HCT116 (cell line): ENCODE measurements around the gene LBR. TPM values are rescaled to one million over a fixed set of nuclear protein-coding genes. Genes with fewer than 3 reads are reported as not detected.

Experiments used
- ATAC-seq: fragments of 200-7000 bp; cut with Tn5 transposase; 2 replicates; pipeline ENCODE4 v1.9.1; 2020; ENCODE audit warnings: mild to moderate bottlenecking, moderate library complexity
- BruUV-seq: library from RNA; stranded (reverse); fragments of 400-500 nt; replicated peaks from 2 replicates; lab custom pipeline; 2021; lab: Mats Ljungman, UMichigan
- CTCF ChIA-PET: fragments of 300-600 bp; sonication (Branson Sonifier 250); formaldehyde crosslinking; loops from one replicate; lab custom pipeline; 2021; ENCODE audit warnings: antibody characterized with exemption; lab: Charles Lee
- POLR2A ChIA-PET: fragments of 300-600, 350-600 bp; sonication (Branson Sonifier 250); formaldehyde crosslinking; loops from one replicate; lab custom pipeline; 2021; ENCODE audit warnings: antibody characterized with exemption; lab: Charles Lee
- RAD21 ChIA-PET, 2 experiments: fragments of 300-600 bp; sonication (Branson Sonifier 250); formaldehyde crosslinking; loops; one replicate each; lab custom pipeline; 2023; ENCODE audit warnings: low total read pairs in 2 of 2; ENCODE audit not compliant: uncharacterized antibody in 2 of 2, unreplicated experiment in 2 of 2, low non-redundant PET in 1 of 2; lab: Charles Lee
- DNase-seq: peaks from one replicate; pipeline ENCODE4 v3.0.0-alpha.2; 2010; ENCODE audit warnings: low read depth, low spot score
- H2AFZ ChIP-seq: fragments of 200-600 bp; shearing (Covaris generic), sonication (generic); 2 replicates; pipeline ENCODE4 v1.6.1; 2017; ENCODE audit warnings: low read depth, mixed run types, mixed read lengths, antibody characterized with exemption, low read length; ENCODE audit not compliant: poor library complexity, severe bottlenecking
- H3K27ac ChIP-seq: 2 replicates; pipeline ENCODE4 v1.5.1; 2012; ENCODE audit warnings: low read depth, low read length
- H3K27me3 ChIP-seq: fragments of 200-600 bp; sonication (generic); 2 replicates; pipeline ENCODE4 v1.6.1; 2016; ENCODE audit warnings: mixed run types, low read length, mixed read lengths; ENCODE audit not compliant: insufficient read depth
- H3K36me3 ChIP-seq, 2 experiments: fragments of 200-500 bp in 1 of 2; fragments of 200-600 bp in 1 of 2; sonication (Bioruptor generic) in 1 of 2; sonication (generic) in 1 of 2; 2 replicates each; pipeline versions ENCODE4 v1.5.1 to v1.6.1; 2014 to 2016; ENCODE audit warnings: low read length in 2 of 2, inconsistent platforms in 1 of 2, mixed read lengths in 1 of 2, mixed run types in 1 of 2; ENCODE audit not compliant: insufficient read depth in 2 of 2, control insufficient read depth in 1 of 2
- H3K4me1 ChIP-seq, 2 experiments: fragments of 200-600 bp in 1 of 2; sonication (generic) in 1 of 2; 2 replicates each; pipeline versions ENCODE4 v1.5.1 to v1.6.1; 2012 to 2017; ENCODE audit warnings: low read length in 2 of 2, inconsistent platforms in 1 of 2, mild to moderate bottlenecking in 1 of 2, mixed read lengths in 1 of 2, mixed run types in 1 of 2, moderate library complexity in 1 of 2; ENCODE audit not compliant: insufficient read depth in 2 of 2, control insufficient read depth in 1 of 2
- H3K4me2 ChIP-seq: fragments of 200-600 bp; sonication (generic); 2 replicates; pipeline ENCODE4 v1.6.1; 2017; ENCODE audit warnings: mixed run types, low read length, mixed read lengths
- H3K4me3 ChIP-seq, 2 experiments: fragments of 200-600 bp in 1 of 2; sonication (generic) in 1 of 2; replicated peaks in 1 of 2; 2 replicates each; pipeline ENCODE4 v1.5.1; 2011 to 2016; ENCODE audit warnings: low read length in 2 of 2, control low read depth in 1 of 2, low read depth in 1 of 2, mild to moderate bottlenecking in 1 of 2, mixed read lengths in 1 of 2, mixed run types in 1 of 2
- H3K79me2 ChIP-seq: fragments of 200-600 bp; sonication (generic); 2 replicates; pipeline ENCODE4 v1.6.1; 2017; ENCODE audit warnings: mild to moderate bottlenecking, mixed run types, low read length, moderate library complexity, mixed read lengths; ENCODE audit not compliant: insufficient read depth
- H3K9ac ChIP-seq: fragments of 200-600 bp; sonication (generic); 2 replicates; pipeline ENCODE4 v1.6.1; 2016; ENCODE audit warnings: low read length, mixed read lengths
- H3K9me2 ChIP-seq: fragments of 200-600 bp; sonication (generic), shearing (Covaris generic); 2 replicates; pipeline ENCODE4 v1.6.1; 2017; ENCODE audit warnings: mixed run types, mild to moderate bottlenecking, moderate library complexity; ENCODE audit not compliant: insufficient read depth
- H3K9me3 ChIP-seq, 2 experiments: fragments of 200-500 bp in 1 of 2; fragments of 200-600 bp in 1 of 2; sonication (Bioruptor generic) in 1 of 2; sonication (generic) in 1 of 2; 2 replicates each; pipeline ENCODE4 v1.6.1; 2014 to 2017; ENCODE audit warnings: low read length in 2 of 2, mixed read lengths in 2 of 2, inconsistent platforms in 1 of 2, low read depth in 1 of 2, mild to moderate bottlenecking in 1 of 2, mixed run types in 1 of 2, moderate library complexity in 1 of 2; ENCODE audit not compliant: control insufficient read depth in 1 of 2, insufficient read depth in 1 of 2
- H4K20me1 ChIP-seq: fragments of 200-600 bp; sonication (generic), shearing (Covaris generic); 2 replicates; pipeline ENCODE4 v1.6.1; 2017; ENCODE audit warnings: mixed run types, mild to moderate bottlenecking, moderate library complexity; ENCODE audit not compliant: insufficient read depth
- ATF3 ChIP-seq: IDR thresholded peaks from 2 replicates; pipeline ENCODE4 v1.6.1; 2012
- CBX3 ChIP-seq: IDR thresholded peaks from 2 replicates; pipeline ENCODE4 v1.6.1; 2012; ENCODE audit warnings: low read depth
- CEBPB ChIP-seq: IDR thresholded peaks from 2 replicates; pipeline ENCODE4 v1.6.1; 2012; ENCODE audit warnings: low read depth
- EZH2phosphoT487 ChIP-seq: fragments of 200-600 bp; IDR thresholded peaks from 2 replicates; pipeline ENCODE4 v1.6.1; 2018; ENCODE audit warnings: antibody characterized with exemption, borderline replicate concordance
- JUND ChIP-seq: IDR thresholded peaks from 2 replicates; pipeline ENCODE4 v1.6.1; 2012
- RAD21 ChIP-seq: IDR thresholded peaks from 2 replicates; pipeline ENCODE4 v1.6.1; 2012; ENCODE audit warnings: low read depth, mild to moderate bottlenecking
- REST ChIP-seq: IDR thresholded peaks from 2 replicates; pipeline ENCODE4 v1.6.1; 2012; ENCODE audit warnings: low read depth
- SIN3A ChIP-seq: IDR thresholded peaks from 2 replicates; pipeline ENCODE4 v1.6.1; 2012; ENCODE audit warnings: low read depth
- ZFX ChIP-seq: fragments of 450-650 bp; IDR thresholded peaks from 2 replicates; pipeline ENCODE4 v1.6.1; 2017
- intact Hi-C: fragments of 100-400 bp; cut with micrococcal nuclease; formaldehyde crosslinking; loops from 2 replicates; pipeline ENCODE4 v1.10.0; 2022
- total RNA-seq: library from RNA; stranded (reverse); gene quantifications from one replicate; pipeline ENCODE4 v1.2.1, GENCODE V29; 2021; ENCODE audit not compliant: unreplicated experiment
- TF ChIP-seq, protein P1 (sequence below): IDR thresholded peaks from 2 replicates; pipeline ENCODE4 v1.6.1; 2012

LBR gene
- total RNA-seq, 1 experiment from 2014 or later, result 97.4 TPM

- no peak for TF ChIP-seq EZH2phosphoT487
- no peak for TF ChIP-seq ATF3
- TF ChIP-seq SIN3A, result peak; percentile 67
- peak; percentile 92 for TF ChIP-seq CBX3
- peak; percentile 93 for TF ChIP-seq JUND
- no peak for TF ChIP-seq ZFX
- TF ChIP-seq REST, result no peak
- no peak for TF ChIP-seq RAD21
These were observed 26.9 kb upstream of the LBR start (continued) for GRCh38 chr1:225454733-225455132.

- Histone ChIP-seq H3K27ac (peak overlapping the region; percentile 9; the same call in 1 of the 2 replicates), H2AFZ (peak overlapping the region; percentile 85), H3K4me2 (peak overlapping the region; percentile 74), H3K27me3 (no peaks in the 10 kb centered on the region), H3K9ac (peak overlapping the region; percentile 30; the same call in 1 of the 2 replicates), H4K20me1 (no peaks in the 10 kb centered on the region), H3K9me3 (no peaks in the 10 kb centered on the region), H3K4me1 (peaks cover 25 to 55% of the 10 kb centered on the region in 2 experiments), H3K79me2 (no peaks in the 10 kb centered on the region), H3K4me3 (peak overlapping the region in 1 of 2 experiments; percentile 41; a peak in 2 of 4 replicates), H3K36me3 (no peaks in the 10 kb centered on the region), H3K9me2 (no peaks in the 10 kb centered on the region)
- no peak for TF ChIP-seq JUND
- TF ChIP-seq CEBPB, result peak; percentile 43
- TF ChIP-seq, protein P1, sequence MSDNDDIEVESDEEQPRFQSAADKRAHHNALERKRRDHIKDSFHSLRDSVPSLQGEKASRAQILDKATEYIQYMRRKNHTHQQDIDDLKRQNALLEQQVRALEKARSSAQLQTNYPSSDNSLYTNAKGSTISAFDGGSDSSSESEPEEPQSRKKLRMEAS, result peak; percentile 0; the same call in 1 of the 2 replicates
- ChIA-PET RAD21 (interaction anchor here in 1 of 2 experiments (1.4 kb wide), 1 partner anchor 10 kb away, joined by 3 read pairs; no protein-coding TSS in a partner anchor), POLR2A (interaction anchor here (1.1 to 1.4 kb wide), 2 partner anchors 8 to 9 kb away, joined by 3 to 8 read pairs; no protein-coding TSS in a partner anchor), CTCF (interaction anchor here (1.1 kb wide), 1 partner anchor 12 kb away, joined by 4 read pairs; no protein-coding TSS in a partner anchor)
- ATAC-seq, result peak; percentile 32
- intact Hi-C loops, result no loop called here
- BruUV-seq, result no TSS peak
- no peak for DNase-seq
These were observed 26.2 kb upstream of the LBR start for GRCh38 chr1:225453797-225454648.
